GM19395 (cell line): ENCODE data around the gene ITM2B.

Source experiments
- ATAC-seq: cut with Tn5 transposase; IDR thresholded peaks from one replicate; pipeline ENCODE4 v1.9.1; 2021; ENCODE audit warnings: mild to moderate bottlenecking, moderate library complexity; ENCODE audit not compliant: unreplicated experiment

ITM2B gene

GRCh38 chr13:48255090-48255489 is 22.1 kb downstream of the ITM2B start:
- no peak for ATAC-seq

- no peak for ATAC-seq
Measured at GRCh38 chr13:48255954-48256353, 22.9 kb downstream of the ITM2B start.

GRCh38 chr13:48258002-48258401 is 25.0 kb downstream of the ITM2B start:
- no peak for ATAC-seq

GRCh38 chr13:48258430-48258829 is 25.4 kb downstream of the ITM2B start:
- no peak for ATAC-seq

DNA sequence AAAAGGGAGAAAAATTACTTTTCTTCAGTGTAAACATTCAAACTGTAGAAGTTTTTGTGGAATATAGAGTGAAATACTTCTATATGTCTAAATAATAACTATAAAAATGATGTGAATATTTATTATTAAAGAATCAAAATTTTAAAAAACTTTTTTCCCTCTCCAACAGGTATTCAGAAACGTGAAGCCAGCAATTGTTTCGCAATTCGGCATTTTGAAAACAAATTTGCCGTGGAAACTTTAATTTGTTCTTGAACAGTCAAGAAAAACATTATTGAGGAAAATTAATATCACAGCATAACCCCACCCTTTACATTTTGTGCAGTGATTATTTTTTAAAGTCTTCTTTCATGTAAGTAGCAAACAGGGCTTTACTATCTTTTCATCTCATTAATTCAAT is 28.0 kb downstream of the ITM2B start:
- ATAC-seq = no peak

- no peak for ATAC-seq
Measured at GRCh38 chr13:48263196-48263595, 30.2 kb downstream of the ITM2B start.

GRCh38 chr13:48264058-48264457 is 31.1 kb downstream of the ITM2B start:
- ATAC-seq = no peak

- ATAC-seq = peak; percentile 56
Measured at GRCh38 chr13:48265217-48265815, 32.3 kb downstream of the ITM2B start.

- ATAC-seq = no peak
Measured at GRCh38 chr13:48266150-48266549, 33.1 kb downstream of the ITM2B start.

GRCh38 chr13:48266701-48267639 is 34.0 kb downstream of the ITM2B start:
- no peak for ATAC-seq

DNA sequence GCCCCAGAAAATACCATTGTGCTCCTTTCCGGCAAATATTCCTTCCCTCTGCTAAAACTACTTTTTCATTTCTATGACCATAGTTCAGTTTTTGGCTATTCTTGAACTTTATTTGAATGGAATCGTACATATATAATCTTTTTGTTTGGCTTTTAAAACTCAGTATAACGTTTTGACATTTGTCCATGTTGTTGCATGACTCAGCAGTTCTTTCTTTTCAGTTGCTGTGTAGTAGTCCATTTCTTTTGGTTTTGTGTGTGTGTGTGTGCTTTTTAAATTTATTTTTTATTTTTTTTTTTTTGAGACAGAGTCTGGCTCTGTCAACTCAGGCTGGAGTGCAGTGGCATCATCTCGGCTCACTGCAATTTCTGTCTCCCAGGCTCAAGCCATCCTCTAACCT is 35.0 kb downstream of the ITM2B start:
- no peak for ATAC-seq

GRCh38 chr13:48273346-48273745 is 40.3 kb downstream of the ITM2B start:
- ATAC-seq = no peak

- no peak for ATAC-seq
Measured at GRCh38 chr13:48275507-48275906, 42.5 kb downstream of the ITM2B start.

DNA sequence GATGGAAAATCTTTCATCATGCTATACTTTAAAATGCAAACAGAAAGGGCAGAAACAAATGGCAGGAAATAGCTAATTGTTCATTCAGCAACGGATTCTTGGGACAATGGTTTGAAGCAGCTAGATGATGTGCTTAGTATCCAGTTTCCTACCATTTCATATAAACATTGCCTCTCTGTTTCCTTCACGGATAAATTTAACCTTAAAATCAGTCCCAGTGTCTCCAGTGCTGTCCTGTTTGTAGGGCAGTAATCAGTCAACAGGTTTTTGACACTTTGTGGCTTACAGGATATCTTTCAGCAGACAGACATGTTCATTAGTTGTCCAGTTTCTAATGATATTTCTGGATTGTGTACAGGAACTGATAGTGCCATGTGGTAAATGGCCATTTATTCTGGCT is 45.8 kb downstream of the ITM2B start:
- ATAC-seq = no peak

DNA sequence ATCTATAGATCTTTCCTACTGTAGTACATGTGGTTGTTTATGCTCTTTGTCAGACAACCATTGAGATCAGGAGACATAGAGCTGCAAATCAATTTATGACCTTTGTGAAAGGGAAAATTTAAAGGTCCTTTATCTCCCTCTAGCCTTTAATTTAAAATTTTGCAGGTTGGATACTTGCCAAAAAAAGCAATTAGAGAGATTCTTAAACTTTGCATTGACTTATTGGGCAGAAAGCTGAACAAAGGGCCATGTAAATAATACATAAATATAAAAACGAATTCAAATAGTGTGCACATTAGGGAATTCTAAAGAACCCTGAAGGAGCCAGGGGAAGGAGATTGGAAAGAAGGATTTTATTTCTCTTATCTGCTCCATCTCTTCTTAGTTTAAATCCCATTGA is 48.5 kb downstream of the ITM2B start:
- no peak for ATAC-seq

DNA sequence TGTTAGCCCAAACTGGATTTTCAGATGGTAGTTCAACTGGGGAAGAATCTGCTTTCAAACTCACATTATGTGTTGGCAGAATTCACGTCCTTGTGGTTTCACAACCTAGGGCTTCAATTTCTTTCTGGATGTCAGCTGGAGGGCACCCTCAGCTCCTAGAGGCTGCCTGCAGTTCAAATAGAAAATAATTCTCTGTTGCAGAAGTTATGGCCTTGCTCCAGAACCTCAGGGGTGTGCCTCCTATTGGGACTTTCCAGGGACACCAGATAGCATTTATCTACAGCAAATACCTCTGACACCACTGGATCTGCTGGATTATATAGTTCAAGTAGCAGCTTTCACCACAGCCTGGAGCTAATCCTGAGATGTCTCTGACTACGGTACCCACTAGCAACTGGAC is 58.7 kb downstream of the ITM2B start:
- ATAC-seq = no peak

GRCh38 chr13:48292650-48293049 is 59.6 kb downstream of the ITM2B start:
- ATAC-seq = no peak

DNA sequence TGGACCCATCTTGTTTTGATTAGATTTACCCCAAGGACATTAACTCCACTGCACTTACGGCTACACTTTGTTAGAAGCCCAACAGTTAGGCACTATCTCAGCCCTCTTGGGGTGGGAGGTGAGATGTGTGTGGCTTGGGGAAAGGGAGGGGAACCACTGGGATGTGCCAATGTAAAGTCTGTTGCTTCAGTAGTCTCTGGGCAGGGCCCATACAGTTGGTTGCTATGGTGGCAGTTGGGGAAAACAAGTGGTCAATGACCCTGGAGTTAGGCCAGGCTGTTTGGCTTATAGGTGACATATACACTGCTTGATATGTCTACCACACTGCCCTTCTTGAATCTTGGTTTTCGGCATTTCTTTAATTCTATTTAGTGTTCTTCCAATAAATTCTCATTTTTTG is 61.6 kb downstream of the ITM2B start:
- ATAC-seq = no peak

GRCh38 chr13:48295271-48295670 is 62.3 kb downstream of the ITM2B start:
- ATAC-seq = no peak

DNA sequence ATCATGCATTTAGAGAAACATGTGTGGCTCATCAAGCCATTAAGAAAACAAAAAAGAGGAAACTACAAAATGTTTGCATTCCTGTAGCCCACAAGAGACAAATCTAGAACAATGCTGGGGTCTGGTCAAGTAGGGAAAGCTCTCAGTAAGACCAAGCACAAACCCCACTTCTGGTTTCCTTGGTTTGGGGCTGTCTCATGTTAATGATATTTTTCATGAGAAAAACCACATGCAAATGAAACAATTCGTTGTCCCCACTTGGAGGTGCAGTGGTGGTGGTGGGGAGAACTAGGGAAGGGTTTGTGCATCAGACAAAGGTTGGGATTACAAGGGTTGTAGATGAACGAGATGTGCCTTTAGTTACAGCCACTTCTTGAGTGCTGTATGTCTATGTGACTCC is 63.5 kb downstream of the ITM2B start:
- ATAC-seq = peak; percentile 86

GRCh38 chr13:48297131-48297786 is 64.3 kb downstream of the ITM2B start:
- ATAC-seq = no peak

GRCh38 chr13:48299591-48299990 is 66.6 kb downstream of the ITM2B start:
- ATAC-seq = no peak
